Prostate gland (tissue), 2 donors: ENCODE data around the gene MAP3K6.

Experiments
- CTCF ChIP-seq, 4 experiments: fragments of 200-600 bp in 2 of 4; fragments of 450-650 bp in 2 of 4; sonication (generic) in 2 of 4; IDR thresholded peaks; 1 replicate in 3 of 4; 2 replicates in 1 of 4; pipeline ENCODE4 v1.5.1; 2016 to 2019; ENCODE audit warnings: antibody characterized with exemption in 4 of 4, mild to moderate bottlenecking in 2 of 4, moderate library complexity in 2 of 4
- POLR2A ChIP-seq: fragments of 450-650 bp; IDR thresholded peaks from one replicate; pipeline ENCODE4 v1.6.1; 2016; ENCODE audit warnings: antibody characterized with exemption, mild to moderate bottlenecking

GRCh38 chr1:27333717-27334279 lies 33.0 kb downstream of the MAP3K6 start:
- TF ChIP-seq CTCF (IDR thresholded peaks at IDR 0.05), result no peak
- no peak for TF ChIP-seq POLR2A
